GM19452 (cell line): ENCODE measurements around the gene C1orf116.

Experiments
- ATAC-seq: cut with Tn5 transposase; IDR thresholded peaks from one replicate; pipeline ENCODE4 v1.9.1; 2021; ENCODE audit not compliant: unreplicated experiment

C1orf116 gene

GRCh38 chr1:207035877-207036551, 3.5 kb upstream of the C1orf116 start:
- ATAC-seq, result no peak

GRCh38 chr1:207034998-207035397, 2.4 kb upstream of the C1orf116 start:
- no peak for ATAC-seq

GRCh38 chr1:207034208-207034607, 1.7 kb upstream of the C1orf116 start:
- no peak for ATAC-seq

DNA sequence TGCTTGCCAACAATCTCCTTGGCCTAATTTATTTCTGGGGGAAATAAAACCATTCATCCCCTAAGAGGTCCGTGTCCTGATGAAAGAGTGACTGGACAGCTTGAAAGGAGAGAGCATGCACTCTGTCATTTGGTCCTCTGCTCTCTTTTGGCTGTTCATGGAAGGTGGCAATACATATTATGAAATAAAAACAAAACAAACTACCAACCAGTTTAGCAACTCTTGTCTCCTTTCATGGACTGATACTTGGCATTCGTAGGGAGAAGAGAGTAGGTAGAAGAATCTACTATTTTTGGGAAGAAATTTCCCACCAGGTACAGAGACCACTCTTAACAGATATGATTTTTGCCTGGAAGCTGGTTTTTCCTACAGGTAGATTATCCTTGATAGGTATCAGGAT, 746 bp upstream of the C1orf116 start:
- ATAC-seq, result no peak

- ATAC-seq, result no peak
Measured at GRCh38 chr1:207031632-207032264, 808 bp downstream of the C1orf116 start.

DNA sequence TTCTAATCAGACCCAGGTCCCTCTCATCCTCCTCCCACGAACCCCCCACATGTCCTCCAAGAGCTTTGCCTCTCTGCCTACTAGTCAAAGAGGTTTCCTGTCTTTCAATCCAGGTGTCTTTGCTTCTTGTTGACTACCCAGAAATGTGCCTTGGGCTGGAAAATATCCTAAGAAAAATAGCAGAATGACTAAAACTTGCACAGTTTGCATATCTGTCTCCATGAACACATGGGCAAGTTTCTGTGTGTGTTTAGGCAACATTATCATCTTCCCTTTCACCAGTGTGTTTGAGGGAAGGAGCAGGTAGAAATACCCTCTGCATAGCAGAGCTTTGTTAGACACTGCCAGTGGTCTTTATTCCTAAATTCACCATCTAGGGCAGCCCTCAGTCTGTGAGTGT, 1.5 kb downstream of the C1orf116 start:
- no peak for ATAC-seq

- ATAC-seq, result no peak
Measured at GRCh38 chr1:207030522-207031009, 2.0 kb downstream of the C1orf116 start.

DNA sequence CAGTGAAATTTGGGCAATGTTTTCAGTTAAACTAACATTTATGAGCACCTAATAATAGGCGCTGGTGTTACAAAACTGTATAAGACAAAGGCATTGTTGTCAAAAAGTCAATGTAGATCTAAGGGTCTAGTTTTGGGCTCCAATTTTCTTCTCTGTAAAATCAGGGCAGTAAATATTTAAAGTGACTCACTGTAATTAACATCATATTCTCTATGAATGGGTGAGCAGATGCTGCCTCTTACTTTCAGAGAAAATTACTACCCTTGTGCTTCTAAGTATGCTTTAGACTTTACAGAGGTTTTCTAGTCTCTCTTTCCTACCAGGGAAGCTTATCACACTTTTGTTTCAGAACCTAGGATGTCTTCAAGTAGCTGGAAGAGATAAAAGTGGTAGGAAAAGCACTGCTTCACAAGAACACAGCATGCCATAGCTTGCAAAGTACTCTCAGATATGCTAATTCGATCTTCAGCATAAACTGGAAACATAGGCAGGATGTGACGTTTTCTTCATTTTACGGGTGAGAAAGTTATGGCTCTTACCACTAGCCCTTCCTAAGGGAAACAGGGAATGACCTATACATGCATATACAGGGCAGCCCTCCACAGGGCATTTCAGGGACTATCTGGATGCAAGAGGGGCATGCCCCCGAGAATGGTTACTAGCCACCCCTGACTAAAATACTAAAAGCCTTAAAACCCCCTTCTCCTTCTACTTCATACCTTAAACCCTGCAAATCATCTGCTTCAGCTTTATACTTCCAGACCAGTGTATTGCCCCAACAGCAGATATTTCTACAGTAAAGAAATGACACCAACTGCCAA, 2.6 kb downstream of the C1orf116 start:
- no peak for ATAC-seq

GRCh38 chr1:207028884-207029650, 3.5 kb downstream of the C1orf116 start:
- no peak for ATAC-seq

- no peak for ATAC-seq
Measured at GRCh38 chr1:207027921-207028320, 4.6 kb downstream of the C1orf116 start.

- ATAC-seq, result no peak
Measured at GRCh38 chr1:207027206-207027777, 5.3 kb downstream of the C1orf116 start.

DNA sequence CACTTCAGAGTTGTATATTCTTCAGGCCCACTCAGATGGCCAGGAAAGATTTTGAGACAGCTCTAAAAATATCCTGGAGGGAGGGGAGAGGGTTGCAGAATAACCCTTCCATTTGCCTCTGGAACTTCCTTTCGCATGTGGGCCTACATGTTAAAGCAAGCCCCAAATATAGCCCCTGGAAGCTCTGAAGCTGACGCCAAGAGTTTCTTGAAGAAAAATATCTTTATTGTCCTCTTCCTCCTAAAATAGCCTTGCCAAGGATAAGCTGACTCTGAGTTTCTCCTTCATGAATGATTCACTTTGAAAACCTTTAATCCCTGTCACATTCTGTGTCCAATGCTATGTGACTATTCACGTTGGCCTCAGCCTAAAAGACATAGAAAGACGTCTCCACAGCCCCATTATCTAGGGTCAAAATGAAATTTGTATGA, 6.4 kb downstream of the C1orf116 start:
- no peak for ATAC-seq

GRCh38 chr1:207025146-207025880, 7.2 kb downstream of the C1orf116 start:
- ATAC-seq, result no peak

GRCh38 chr1:207024202-207025145, 8.1 kb downstream of the C1orf116 start:
- no peak for ATAC-seq

GRCh38 chr1:207022996-207023679, 9.4 kb downstream of the C1orf116 start:
- ATAC-seq, result no peak

GRCh38 chr1:207021876-207022596, 10.5 kb downstream of the C1orf116 start:
- no peak for ATAC-seq

DNA sequence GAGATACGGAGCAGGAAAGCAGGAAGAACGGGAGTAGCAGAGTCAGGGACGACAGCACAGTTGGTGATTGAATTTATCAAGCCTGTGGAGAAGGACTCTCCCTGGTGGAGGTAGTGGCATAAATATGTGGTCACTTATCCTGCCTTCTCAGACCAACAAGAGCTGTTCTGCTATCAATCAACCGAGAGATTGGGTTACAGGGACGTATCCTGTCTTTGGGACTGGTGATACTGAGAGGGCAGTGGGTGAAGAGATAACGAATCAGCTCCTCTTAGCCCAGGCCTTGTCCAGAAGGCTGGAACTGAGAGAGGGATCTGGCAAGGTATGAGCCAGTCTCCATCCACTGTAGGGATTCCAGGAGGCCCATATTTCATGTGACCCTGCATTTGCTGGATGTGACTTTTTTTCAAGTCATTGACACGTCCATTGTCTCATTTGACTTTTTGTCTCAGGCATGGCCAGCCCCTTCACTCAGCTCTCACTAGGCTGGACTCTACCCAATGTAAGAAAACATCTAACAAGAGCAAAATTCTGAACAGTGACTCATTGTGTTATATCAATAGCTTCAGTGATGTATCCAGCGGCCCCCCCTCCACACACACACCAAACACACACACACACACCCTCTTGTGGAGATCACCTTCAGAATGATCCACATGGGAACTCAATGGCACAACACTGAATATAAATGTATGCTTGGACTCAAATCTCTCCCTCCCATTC, 11.3 kb downstream of the C1orf116 start:
- ATAC-seq, result no peak
